ENCODE results near the gene ADSS1.

DNA sequence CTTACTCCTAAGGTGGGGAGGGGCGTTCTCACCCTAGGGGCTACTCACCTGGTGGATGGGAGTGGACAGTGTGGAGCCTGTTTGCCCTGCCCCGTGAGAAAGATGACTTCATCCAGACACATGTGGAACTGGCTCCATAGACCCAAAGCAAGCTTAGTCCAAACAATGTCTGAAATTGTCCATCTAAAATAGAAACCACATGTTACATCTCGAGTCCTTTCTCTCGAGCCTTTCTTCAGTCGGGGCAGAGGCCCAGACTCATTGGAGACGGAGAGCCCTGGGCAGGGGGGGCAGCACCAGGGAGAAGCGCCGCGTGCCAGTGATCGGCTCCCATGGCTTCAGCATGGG lies 33.2 kb downstream of the ADSS1 start:
- no peak for TF ChIP-seq POLR2AphosphoS5 (IDR thresholded peaks at IDR 0.05; ENCODE audit: low read depth, low read length)
- TF ChIP-seq POLR2A (IDR thresholded peaks at IDR 0.05; ENCODE audit: low read depth, low read length) = no peak
- no peak for TF ChIP-seq POU2F2 (IDR thresholded peaks at IDR 0.05; ENCODE audit: low read depth, low read length)
- no peak for TF ChIP-seq TAF1 (IDR thresholded peaks at IDR 0.05; ENCODE audit: low read depth, low read length)
